Fibroblast of mammary gland (primary cell): ENCODE data around the gene GALNT7.

ENCODE experiments used
- DNase-seq: peaks from one replicate; pipeline ENCODE4 v3.0.0-alpha.2; 2010; ENCODE audit warnings: low read depth
- H3K4me3 ChIP-seq: 2 replicates; pipeline ENCODE4 v1.5.1; 2011; ENCODE audit warnings: low read depth, mild to moderate bottlenecking, low read length, moderate library complexity; ENCODE audit not compliant: control insufficient read depth
- CTCF ChIP-seq: conservative IDR thresholded peaks from 2 replicates; pipeline ENCODE4 v1.5.1; 2011; ENCODE audit warnings: low read depth, low read length, inconsistent platforms; ENCODE audit not compliant: control insufficient read depth, insufficient read depth

Gene GALNT7

GRCh38 chr4:173262375-173262774, 93.8 kb downstream of the GALNT7 start:
- no peak for TF ChIP-seq CTCF
- no peak overlapping the region for H3K4me3 ChIP-seq

GRCh38 chr4:173264245-173264644, 95.6 kb downstream of the GALNT7 start:
- no peak for DNase-seq
- H3K4me3 ChIP-seq = no peak overlapping the region
- no peak for TF ChIP-seq CTCF

More at GRCh38 chr4:173262375-173262774, 93.8 kb downstream of the GALNT7 start:
- no peak for DNase-seq

- no peak overlapping the region for H3K4me3 ChIP-seq
- DNase-seq = peak; percentile 67
- TF ChIP-seq CTCF = no peak
Observed at GRCh38 chr4:173264684-173265185, 96.1 kb downstream of the GALNT7 start.

- DNase-seq = no peak
- no peak for TF ChIP-seq CTCF
- no peak overlapping the region for H3K4me3 ChIP-seq
Observed at GRCh38 chr4:173265751-173266150, 97.1 kb downstream of the GALNT7 start.

- no peak for TF ChIP-seq CTCF
- no peak for DNase-seq
- H3K4me3 ChIP-seq = no peak overlapping the region
Observed at GRCh38 chr4:173267711-173268110, 99.1 kb downstream of the GALNT7 start.

GRCh38 chr4:173269280-173269679, 100.7 kb downstream of the GALNT7 start:
- no peak overlapping the region for H3K4me3 ChIP-seq
- no peak for DNase-seq
- no peak for TF ChIP-seq CTCF
